GM19193 (cell line): ENCODE measurements around the gene TTLL9.

Experiments used
- POLR2A ChIP-seq: IDR thresholded peaks from 4 replicates; pipeline ENCODE4 v1.6.1; 2011; ENCODE audit not compliant: insufficient read depth, insufficient read length; ENCODE audit errors: extremely low read depth

TTLL9 gene

GRCh38 chr20:31953556-31954148 is 83.2 kb downstream of the TTLL9 start:
- TF ChIP-seq POLR2A = no peak

GRCh38 chr20:31954500-31954899 is 84.1 kb downstream of the TTLL9 start:
- no peak for TF ChIP-seq POLR2A

GRCh38 chr20:31956556-31957526 is 86.4 kb downstream of the TTLL9 start:
- no peak for TF ChIP-seq POLR2A

GRCh38 chr20:31962761-31963160 is 92.3 kb downstream of the TTLL9 start:
- TF ChIP-seq POLR2A = no peak

- TF ChIP-seq POLR2A = no peak
Measured at GRCh38 chr20:31963889-31964288, 93.5 kb downstream of the TTLL9 start.

GRCh38 chr20:31966991-31967655 is 96.7 kb downstream of the TTLL9 start:
- no peak for TF ChIP-seq POLR2A

- TF ChIP-seq POLR2A = no peak
Measured at GRCh38 chr20:31967830-31968249, 97.4 kb downstream of the TTLL9 start, which contains the start of gene XKR7. Gene XKR7 (plus strand): TSS chr20:31968151. CDS start chr20:31968176, 25 bp downstream.

- TF ChIP-seq POLR2A = no peak
Measured at GRCh38 chr20:31968291-31969126, 98.1 kb downstream of the TTLL9 start.

GRCh38 chr20:31969991-31970390 is 99.6 kb downstream of the TTLL9 start:
- TF ChIP-seq POLR2A = no peak

- no peak for TF ChIP-seq POLR2A
Measured at GRCh38 chr20:31972471-31973021, 102.1 kb downstream of the TTLL9 start.

- no peak for TF ChIP-seq POLR2A
Measured at GRCh38 chr20:31974296-31974695, 103.9 kb downstream of the TTLL9 start.

- no peak for TF ChIP-seq POLR2A
Measured at GRCh38 chr20:31974951-31975487, 104.6 kb downstream of the TTLL9 start.

- TF ChIP-seq POLR2A = no peak
Measured at GRCh38 chr20:31975874-31976273, 105.4 kb downstream of the TTLL9 start.

- TF ChIP-seq POLR2A = no peak
Measured at GRCh38 chr20:31977080-31977479, 106.6 kb downstream of the TTLL9 start.
